Stimulated activated CD8-positive, alpha-beta memory T cell treated with anti-CD3 and anti-CD28 coated beads, Interleukin-7, amount 100 ng/mL, for 1 hour (primary cell): ENCODE measurements around the gene RNF115.
"Not testable (repeated sequence)": the region's sequence is repeated elsewhere in the genome, so short reads cannot be mapped to it uniquely, and the experiment has no call there.

Source experiments
- DNase-seq, 2 donors: peaks; one replicate each; pipeline ENCODE4 v3.0.0-alpha.2; 2020; ENCODE audit warnings: low read depth in 2 of 2

Gene RNF115

DNA sequence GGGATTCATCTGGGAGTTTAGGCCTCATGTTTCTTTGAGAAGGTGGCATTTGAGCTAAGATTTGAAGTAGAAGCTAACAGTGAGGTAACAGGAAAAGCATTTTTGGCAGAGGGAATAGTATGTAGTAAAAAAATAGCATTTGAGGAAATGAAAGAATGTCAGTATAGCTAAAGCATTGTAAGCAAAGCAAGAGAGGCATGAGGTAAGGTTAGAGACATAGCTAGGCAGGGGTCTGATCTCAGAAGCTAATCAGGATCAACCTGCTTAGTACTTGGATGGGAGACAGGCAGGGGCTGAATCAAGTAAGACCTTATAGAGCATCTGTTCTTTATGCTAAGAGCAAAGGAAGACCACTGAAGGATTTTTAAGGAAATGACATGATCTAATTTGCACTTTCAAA lies 4.1 kb upstream of the RNF115 start:
- no peak for DNase-seq

- no peak for DNase-seq
Measured at GRCh38 chr1:145826030-145826429, 2.1 kb upstream of the RNF115 start.

DNA sequence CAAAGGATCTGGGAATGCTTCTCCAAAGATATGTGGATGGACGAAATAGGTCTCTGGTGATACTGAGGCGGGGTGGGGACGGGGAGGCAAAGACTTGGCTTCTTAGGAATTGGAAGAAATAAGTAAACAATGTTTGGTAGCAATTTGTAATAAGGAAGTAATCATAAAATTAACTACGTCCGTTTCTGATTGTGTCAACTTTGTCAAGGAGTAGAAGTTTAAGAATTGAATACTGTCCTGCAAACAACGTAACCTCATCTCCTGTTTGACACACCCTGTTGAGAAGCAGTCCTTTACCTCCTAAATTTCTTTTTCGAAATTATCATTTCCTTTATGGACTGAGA lies 576 bp upstream of the RNF115 start:
- no peak for DNase-seq

DNA sequence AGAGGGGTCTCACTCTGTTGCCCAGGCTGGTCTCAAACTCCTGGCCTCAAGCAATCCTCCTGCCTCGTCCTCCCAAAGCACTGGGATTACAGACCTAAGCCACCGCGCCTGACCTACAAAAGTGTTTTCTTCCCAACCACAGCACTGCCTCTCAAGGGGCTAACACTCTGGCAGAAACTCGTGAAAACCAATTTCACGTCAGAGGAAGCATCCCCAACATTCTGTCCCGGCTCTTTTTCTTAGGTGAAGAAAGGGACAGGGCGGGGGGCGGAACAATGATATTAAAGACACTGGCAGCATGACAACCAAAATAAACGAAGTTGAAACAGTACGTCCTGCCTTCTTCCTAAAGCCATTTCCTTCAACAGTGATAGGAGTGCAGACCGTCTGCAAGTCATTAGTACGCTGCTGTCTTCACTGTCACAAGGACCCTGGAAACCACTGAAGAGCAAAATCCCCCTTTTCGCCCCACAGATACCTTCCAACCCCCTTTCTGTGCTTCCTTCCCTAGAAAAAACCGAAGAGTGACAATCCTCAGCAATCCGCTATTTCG lies 1.0 kb downstream of the RNF115 start:
- not testable (repeated sequence) for DNase-seq

GRCh38 chr1:145818095-145818494 lies 5.8 kb downstream of the RNF115 start:
- DNase-seq, result not testable (repeated sequence)

DNA sequence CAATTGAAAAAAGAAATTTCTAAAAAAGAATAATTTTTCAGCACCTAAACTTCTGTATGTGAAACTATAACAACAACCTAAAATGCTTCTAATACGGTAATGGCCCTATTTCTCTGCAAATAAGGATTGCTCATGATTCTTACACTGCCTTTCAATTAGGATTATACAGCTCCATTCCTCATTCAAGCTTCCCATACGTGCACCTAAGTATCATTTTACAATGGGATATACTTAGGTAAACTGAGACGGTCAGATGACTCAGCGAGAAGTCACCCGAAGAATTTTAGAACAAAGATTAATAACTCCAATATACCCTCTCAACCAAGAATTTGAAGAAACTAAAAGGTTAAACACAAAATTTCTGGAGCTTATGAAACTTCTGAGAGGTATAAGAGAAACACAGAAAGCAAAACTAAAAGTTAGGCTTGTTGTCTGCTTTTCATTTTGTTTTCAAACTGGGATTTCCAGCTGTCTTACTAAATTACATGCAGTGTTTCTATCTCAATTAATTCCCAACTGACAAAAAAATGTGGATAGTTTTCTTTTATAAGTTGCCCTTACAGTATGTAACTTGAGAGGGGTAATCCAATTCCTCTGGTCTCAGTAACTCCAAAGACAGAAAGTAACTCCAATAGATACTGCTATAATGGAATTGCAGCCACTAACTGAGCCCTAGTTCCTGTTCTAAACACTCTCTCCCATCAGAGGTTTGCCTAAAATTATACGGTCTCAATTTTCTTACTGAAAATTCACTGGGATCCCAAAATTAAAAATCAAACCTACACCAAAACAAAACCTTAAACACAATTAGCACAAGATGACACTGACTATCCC lies 10.7 kb downstream of the RNF115 start:
- DNase-seq, result not testable (repeated sequence)

GRCh38 chr1:145806844-145807243 lies 17.1 kb downstream of the RNF115 start:
- DNase-seq, result no peak

GRCh38 chr1:145806408-145806807 lies 17.5 kb downstream of the RNF115 start:
- no peak for DNase-seq

DNA sequence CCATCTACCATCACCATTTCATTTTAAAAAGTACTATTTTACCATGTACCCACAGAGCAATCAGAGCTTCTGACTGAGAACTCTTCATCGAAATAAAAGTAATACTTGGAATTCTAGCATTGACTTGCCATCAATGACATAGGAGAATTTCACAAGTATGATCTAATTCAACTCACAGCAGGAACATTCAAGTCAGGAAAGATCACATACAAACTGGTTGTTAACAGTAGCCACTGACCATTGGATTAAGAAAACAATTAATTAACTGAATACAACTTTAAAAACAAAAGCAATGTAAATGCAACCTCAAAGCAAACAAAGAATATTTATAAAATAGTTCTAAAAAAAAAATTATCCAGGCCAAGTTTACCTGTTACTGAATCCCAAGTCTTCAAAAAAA lies 18.8 kb downstream of the RNF115 start:
- no peak for DNase-seq

- DNase-seq, result no peak
Measured at GRCh38 chr1:145804235-145805045, 19.5 kb downstream of the RNF115 start.

DNA sequence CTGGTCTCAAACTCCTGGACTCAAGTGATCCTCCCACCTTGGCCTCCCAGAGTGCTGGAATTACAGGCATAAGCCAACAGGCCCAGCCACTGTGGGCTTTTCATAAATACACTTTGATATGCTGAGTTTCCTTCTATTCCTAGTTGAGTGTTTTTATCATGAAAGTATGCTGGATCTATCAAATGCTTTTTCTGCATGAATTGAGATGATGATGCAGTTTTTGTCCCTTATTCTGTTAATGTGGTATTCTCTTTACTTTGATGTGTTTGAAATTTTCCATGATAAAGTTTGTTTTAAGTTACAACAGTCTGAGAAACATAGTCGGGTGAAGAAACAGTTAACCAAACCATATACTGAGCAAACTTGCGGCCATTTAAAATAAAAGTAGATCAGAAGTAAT lies 24.1 kb downstream of the RNF115 start:
- DNase-seq, result no peak

DNA sequence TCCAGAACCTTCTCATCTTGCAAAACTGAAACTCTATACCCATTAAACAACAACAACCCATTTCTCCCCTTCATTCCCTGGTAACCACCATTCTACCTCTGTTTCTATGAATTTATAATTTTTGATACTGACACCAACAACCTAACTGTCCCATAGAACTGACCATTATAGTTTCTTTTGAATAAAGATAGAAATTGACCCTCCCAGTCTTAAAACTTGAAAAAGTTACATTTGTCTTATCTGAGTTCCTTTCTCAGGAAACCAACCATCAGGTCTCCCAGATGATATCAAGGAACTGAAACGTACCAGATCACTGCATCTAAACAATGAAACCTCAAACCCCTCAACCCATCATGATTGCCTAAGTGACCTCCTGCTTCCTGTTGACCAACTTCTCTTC lies 27.1 kb downstream of the RNF115 start:
- DNase-seq, result no peak

GRCh38 chr1:145795257-145795881 lies 28.5 kb downstream of the RNF115 start:
- DNase-seq, result no peak

GRCh38 chr1:145792484-145792883 lies 31.4 kb downstream of the RNF115 start:
- DNase-seq, result no peak

DNA sequence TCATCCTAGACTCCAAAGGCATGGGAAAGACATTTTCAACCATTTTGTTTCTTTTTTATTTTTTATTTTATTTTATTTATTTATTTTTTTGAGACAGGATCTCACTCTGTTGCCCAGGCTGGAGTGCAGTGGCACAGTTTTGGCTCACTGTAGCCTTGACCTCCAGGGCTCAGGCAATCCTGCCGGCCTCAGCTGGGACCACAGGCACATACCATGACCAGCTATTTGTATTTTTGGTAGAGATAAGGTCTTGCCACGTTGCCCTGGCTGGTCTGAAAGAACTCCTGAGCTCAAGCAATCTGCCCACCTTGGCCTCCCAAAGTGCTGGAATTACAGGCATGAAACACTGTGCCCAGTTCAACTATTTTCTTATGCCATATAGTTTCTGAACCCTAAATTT lies 32.0 kb downstream of the RNF115 start:
- DNase-seq, result not testable (repeated sequence)

DNA sequence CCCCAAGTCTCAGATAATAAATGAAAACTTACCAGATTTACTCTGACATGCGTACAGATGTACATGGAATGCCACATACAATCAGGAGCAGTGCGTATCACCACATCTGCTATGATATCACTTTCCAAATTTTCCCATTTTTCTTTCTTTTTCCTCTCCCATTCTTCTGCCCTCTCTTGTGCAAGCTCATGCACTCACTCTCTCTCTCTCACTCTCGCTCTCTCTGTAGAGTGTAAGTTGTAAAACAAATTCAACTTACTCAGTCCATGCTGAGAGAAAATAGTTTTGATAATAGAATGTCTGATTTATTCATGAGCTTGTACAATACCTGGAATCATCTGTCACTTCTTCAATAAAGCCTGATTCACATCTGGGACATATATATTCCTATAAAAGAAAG lies 35.3 kb downstream of the RNF115 start:
- no peak for DNase-seq

- no peak for DNase-seq
Measured at GRCh38 chr1:145786271-145786670, 37.6 kb downstream of the RNF115 start.

GRCh38 chr1:145785547-145785946 lies 38.3 kb downstream of the RNF115 start:
- no peak for DNase-seq

DNA sequence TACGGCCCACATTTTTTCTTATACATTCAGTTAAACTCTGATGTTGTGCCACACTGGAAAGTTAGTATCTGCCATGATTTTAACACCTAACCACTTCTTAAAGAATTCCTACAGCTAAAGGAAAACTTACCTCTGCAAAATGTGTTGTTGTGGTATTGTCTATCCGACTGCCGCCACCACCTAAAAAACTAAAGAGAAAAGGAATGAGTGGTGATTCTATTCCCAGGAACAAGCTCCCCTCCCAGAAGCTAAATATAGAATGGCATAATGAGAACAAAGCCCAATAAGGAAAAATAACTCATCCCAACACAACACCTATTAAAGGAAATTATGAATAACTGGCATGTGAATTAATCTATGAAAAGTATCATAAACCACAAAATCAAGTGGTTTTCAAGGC lies 39.5 kb downstream of the RNF115 start:
- DNase-seq, result no peak

DNA sequence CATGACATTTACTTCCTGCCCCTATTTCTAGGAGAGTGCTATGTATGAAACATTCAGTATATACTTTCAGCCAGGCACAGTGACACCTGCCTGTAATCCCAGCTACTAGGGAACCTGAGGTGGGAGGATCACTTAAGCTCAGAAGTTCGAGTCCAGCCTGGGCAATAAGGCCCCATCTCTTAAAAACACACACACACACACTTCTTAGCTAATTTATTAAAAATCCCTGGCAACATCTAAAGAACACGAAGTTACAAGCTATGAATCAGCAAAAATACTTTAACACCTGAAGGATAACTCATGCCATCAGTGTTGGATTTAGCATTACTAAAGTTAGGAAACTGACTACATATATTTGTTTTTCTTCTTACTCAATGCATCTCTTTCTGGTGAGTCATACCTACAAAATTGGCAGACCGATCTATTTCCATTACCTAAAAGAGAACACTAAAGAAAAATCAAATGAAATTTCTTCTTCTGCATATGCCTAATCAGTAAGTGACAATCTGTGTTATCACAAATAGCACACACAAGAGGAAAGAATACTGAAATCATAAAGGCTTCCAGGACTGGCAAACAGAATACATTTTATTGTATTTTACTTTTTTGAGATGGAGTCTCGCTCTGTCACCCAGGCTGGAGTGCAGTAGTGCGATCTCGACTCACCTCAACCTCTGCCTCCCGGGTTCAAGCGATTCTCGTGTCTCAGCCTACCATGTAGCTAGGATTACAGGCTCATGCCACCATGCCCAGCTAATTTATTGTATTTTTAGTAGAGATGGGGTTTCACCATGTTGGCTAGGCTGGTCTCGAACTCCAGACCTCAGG lies 41.4 kb downstream of the RNF115 start:
- no peak for DNase-seq

DNA sequence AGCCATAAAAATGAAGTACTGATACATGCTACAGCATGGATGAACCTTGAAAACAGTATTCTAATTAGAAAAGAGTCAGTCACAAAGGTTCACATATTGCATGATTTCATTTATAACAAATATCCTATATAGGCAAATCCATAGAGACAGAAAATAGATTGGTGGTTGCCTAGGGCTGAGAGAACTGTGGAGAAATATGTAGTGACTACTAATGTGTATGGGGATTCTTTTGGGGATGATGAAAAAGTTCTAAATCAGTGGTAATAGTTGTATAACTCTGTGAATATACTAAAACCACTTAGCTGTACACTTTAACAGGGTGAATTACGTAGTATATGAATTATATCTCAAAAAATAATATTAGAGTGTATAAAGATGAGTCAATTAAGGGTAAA lies 45.8 kb downstream of the RNF115 start:
- no peak for DNase-seq
